ENCODE data around the gene GALNT17. TPM values are rescaled to one million over a fixed set of nuclear protein-coding genes. Genes with fewer than 3 reads are reported as not detected.

The GALNT17 gene
- polyA plus RNA-seq, 1 donor from 2014 or later, result 15.7 TPM

- no peaks in the 10 kb centered on the region for H4K20me1 ChIP-seq (ENCODE audit: insufficient read depth)
- no peaks in the 10 kb centered on the region for H3F3A ChIP-seq (ENCODE audit: insufficient read depth, low read length, poor library complexity, severe bottlenecking)
- TF ChIP-seq EP300 (conservative IDR thresholded peaks at IDR 0.05; ENCODE audit: poor library complexity, severe bottlenecking) (no peak), REST (IDR thresholded peaks at IDR 0.05; ENCODE audit: borderline replicate concordance) (no peak), RAD21 (conservative IDR thresholded peaks at IDR 0.05) (no peak), EZH2 (IDR thresholded peaks at IDR 0.05; ENCODE audit: borderline replicate concordance, insufficient read depth, low read length, poor library complexity, severe bottlenecking) (no peak), TAF1 (IDR thresholded peaks at IDR 0.05; ENCODE audit: low read depth) (no peak), SMC3 (conservative IDR thresholded peaks at IDR 0.05; ENCODE audit: poor library complexity) (no peak), MXI1 (conservative IDR thresholded peaks at IDR 0.05; ENCODE audit: poor library complexity, severe bottlenecking) (no peak), POLR2AphosphoS5 (IDR thresholded peaks at IDR 0.05) (no peak), CTCF (IDR thresholded peaks at IDR 0.05; ENCODE audit: poor library complexity, severe bottlenecking) (no peak)
- no peak overlapping the region for H2AFZ ChIP-seq (ENCODE audit: low read depth, low read length)
- H3K4me3 ChIP-seq (ENCODE audit: low read length), result no peak overlapping the region
- no peaks in the 10 kb centered on the region for H3K9me3 ChIP-seq (ENCODE audit: low read length)
- H3K27ac ChIP-seq (ENCODE audit: low read length), result no peak overlapping the region
- H3K4me2 ChIP-seq (ENCODE audit: low read length), result no peak overlapping the region
- H3K27me3 ChIP-seq (ENCODE audit: insufficient read depth, low read depth, low read length), result no peaks in the 10 kb centered on the region
- H3K36me3 ChIP-seq (ENCODE audit: insufficient read depth, low read length), result no peaks in the 10 kb centered on the region
- no peaks in the 10 kb centered on the region for H3K79me2 ChIP-seq (replicated peaks; ENCODE audit: insufficient read depth, low read length)
- no peaks in the 10 kb centered on the region for H3K9me2 ChIP-seq (ENCODE audit: insufficient read depth, low read length)
- H3K9ac ChIP-seq (ENCODE audit: low read length), result no peak overlapping the region
These were observed 518.9 kb downstream of the GALNT17 start for GRCh38 chr7:71650653-71651337.

GRCh38 chr7:71652510-71652909, 520.6 kb downstream of the GALNT17 start:
- Histone ChIP-seq H3K9me2 (ENCODE audit: insufficient read depth, low read length) (no peaks in the 10 kb centered on the region), H3K79me2 (replicated peaks; ENCODE audit: insufficient read depth, low read length) (no peaks in the 10 kb centered on the region), H3K9me3 (ENCODE audit: low read length) (no peaks in the 10 kb centered on the region), H3K27me3 (ENCODE audit: insufficient read depth, low read depth, low read length) (no peaks in the 10 kb centered on the region), H4K20me1 (ENCODE audit: insufficient read depth) (no peaks in the 10 kb centered on the region), H3K27ac (ENCODE audit: low read length) (peak overlapping the region; percentile 61), H3K4me2 (ENCODE audit: low read length) (no peak overlapping the region), H3F3A (ENCODE audit: insufficient read depth, low read length, poor library complexity, severe bottlenecking) (no peaks in the 10 kb centered on the region), H2AFZ (ENCODE audit: low read depth, low read length) (no peak overlapping the region), H3K36me3 (ENCODE audit: insufficient read depth, low read length) (no peaks in the 10 kb centered on the region), H3K9ac (ENCODE audit: low read length) (peak overlapping the region; percentile 17), H3K4me3 (ENCODE audit: low read length) (peak overlapping the region; percentile 16)
- TF ChIP-seq REST (IDR thresholded peaks at IDR 0.05; ENCODE audit: borderline replicate concordance) (peak; percentile 69), EP300 (conservative IDR thresholded peaks at IDR 0.05; ENCODE audit: poor library complexity, severe bottlenecking) (no peak)

Measured in neural cell (in vitro differentiated cells).